Measurements from ENCODE around the gene DEFB115. TPM values are rescaled to one million over a fixed set of nuclear protein-coding genes. Genes with fewer than 3 reads are reported as not detected.
"Not testable (repeated sequence)": the region's sequence is repeated elsewhere in the genome, so short reads cannot be mapped to it uniquely, and the experiment has no call there.

The DEFB115 gene, protein sequence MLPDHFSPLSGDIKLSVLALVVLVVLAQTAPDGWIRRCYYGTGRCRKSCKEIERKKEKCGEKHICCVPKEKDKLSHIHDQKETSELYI
- not detected for polyA plus RNA-seq

GRCh38 chr20:31257364-31257763 is at the start of gene DEFB115:
DEFB115 (plus strand) TSS chr20:31257664; CDS start chr20:31257664, 0 bp downstream.
- 26 to 46% (median 44%) methylated on average over 2 of the region's 2 CpGs for WGBS, 3 donors

GRCh38 chr20:31236953-31237352 is 20.5 kb upstream of the DEFB115 start:
- H3K27ac ChIP-seq (ENCODE audit: low read depth, low read length): no peak overlapping the region
- 57 to 72% (median 62%) methylated on average over 10 of the region's 10 CpGs for WGBS, 3 donors

More at GRCh38 chr20:31257364-31257763, at the start of gene DEFB115:
- H3K27ac ChIP-seq (ENCODE audit: low read depth, low read length): no peak within 1 kb of the TSS

DNA sequence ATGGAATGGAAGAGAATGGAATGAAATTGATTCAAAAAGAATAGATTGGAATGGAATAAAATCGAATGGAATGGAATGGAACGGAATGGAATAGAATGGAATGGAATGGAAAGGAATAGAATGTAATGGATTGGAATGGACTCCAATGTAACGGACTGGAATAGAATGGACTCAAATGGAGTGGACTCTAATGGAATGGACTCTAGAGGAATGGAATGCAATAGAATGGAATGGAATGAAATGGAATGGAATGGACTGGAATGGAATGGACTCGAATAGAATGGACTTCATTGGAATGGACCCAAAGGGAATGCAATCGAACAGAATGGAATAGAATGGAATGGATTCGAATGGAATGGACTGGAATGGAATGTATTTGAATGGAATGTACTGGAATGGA is 19.7 kb upstream of the DEFB115 start:
- H3K27ac ChIP-seq (ENCODE audit: low read depth, low read length): no peak overlapping the region
- WGBS, 3 donors: 58 to 67% (median 62%) methylated on average over 6 of the region's 6 CpGs

GRCh38 chr20:31239139-31239538 is 18.3 kb upstream of the DEFB115 start:
- H3K27ac ChIP-seq (ENCODE audit: low read depth, low read length): no peak overlapping the region
- 65 to 78% (median 73%) methylated on average over 8 of the region's 8 CpGs for WGBS, 3 donors

- 29 to 45% (median 39%) methylated on average over 3 of the region's 3 CpGs for WGBS, 3 donors
- H3K27ac ChIP-seq (ENCODE audit: low read depth, low read length): no peak overlapping the region
Observed at GRCh38 chr20:31256959-31257358, 505 bp upstream of the DEFB115 start.

DNA sequence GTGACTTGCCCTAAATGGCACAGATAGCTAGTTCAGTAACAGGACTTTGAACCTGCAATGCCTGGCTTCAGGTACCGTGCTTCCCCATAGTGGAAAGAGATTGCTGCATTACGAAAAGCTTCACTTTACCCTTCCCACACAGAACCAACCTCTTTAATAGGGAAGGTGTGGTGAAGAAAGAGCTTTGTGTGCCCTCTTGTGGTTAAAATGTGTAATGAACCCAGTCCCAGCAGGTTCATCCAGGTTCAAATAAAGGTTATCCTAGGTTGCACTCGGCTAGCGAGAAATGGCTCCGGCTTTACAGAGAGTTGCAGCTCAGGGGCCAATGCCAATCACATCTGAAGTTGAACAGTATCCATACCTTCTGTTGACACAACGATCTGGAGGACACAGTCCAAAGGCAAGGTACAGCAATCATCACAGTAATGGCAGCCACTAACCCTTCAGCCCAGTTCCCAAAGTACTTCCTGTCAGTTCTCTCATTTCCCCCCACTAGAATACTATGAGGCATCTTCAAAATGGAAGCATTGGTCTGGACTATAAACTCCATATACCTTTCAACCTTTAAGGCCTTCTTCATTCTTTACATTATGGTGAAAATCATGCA is 3.0 kb downstream of the DEFB115 start:
- 61 to 72% (median 65%) methylated on average over 6 of the region's 6 CpGs for WGBS, 3 donors
- H3K27ac ChIP-seq (ENCODE audit: low read depth, low read length): no peak overlapping the region

DNA sequence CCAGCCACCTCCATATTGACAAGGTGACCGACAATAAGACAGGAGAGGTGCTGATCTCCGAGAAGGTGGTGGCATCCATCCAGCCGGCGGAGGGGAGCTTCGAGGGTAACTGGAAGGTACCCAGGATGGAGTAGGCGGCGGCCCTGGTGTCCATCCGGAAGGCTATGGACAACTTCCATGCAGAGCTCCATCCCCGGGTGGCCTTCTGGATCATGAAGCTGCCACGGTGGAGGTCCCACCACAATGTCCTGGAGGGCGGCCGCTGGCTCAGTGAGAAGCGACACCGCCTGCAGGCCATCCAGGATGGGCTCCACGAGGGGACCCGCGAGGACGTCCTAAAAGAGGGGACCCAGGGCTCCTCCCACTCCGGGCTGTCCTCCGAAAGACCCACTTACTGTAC is 17.0 kb downstream of the DEFB115 start:
- WGBS, 3 donors: 75 to 86% (median 82%) methylated on average over 18 to 20 of the region's 20 CpGs
- H3K27ac ChIP-seq (ENCODE audit: low read depth, low read length): no peak overlapping the region

DNA sequence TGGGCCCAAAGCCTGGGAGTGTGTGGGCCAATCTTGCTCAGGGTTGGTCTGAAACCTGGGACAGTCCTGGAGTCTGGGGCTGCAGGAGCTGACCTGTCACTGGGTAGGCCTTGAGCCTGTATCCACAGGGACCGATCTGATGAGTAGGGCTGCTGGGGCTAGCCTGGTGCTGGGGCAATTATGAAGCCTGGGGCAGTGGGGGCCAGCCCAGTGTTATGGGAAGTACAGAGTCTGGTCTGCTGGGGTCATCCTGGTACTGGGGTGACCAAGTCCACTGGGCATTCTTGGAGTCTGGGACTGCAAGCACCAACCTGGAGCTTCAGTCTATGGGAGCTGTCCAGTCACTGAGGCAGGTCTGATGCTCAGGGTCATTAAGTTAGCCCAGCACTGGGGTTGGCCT is 20.7 kb downstream of the DEFB115 start:
- WGBS, 3 donors: 78 to 83% (median 79%) methylated on average over 1 of the region's 1 CpG
- H3K27ac ChIP-seq (ENCODE audit: low read depth, low read length): no peak overlapping the region

- 52 to 70% (median 65%) methylated on average over 7 of the region's 7 CpGs for WGBS, 3 donors
- H3K27ac ChIP-seq (ENCODE audit: low read depth, low read length): not testable (repeated sequence)
Observed at GRCh38 chr20:31284964-31285363, 27.5 kb downstream of the DEFB115 start.

GRCh38 chr20:31308535-31309162 is 51.2 kb downstream of the DEFB115 start, which contains the start of gene DEFB116:
DEFB116 (minus strand) TSS chr20:31308585; CDS start chr20:31308585, 0 bp downstream.
- 35 to 48% (median 42%) methylated on average over 8 of the region's 8 CpGs for WGBS, 3 donors
- no peak within 1 kb of the TSS for H3K27ac ChIP-seq (ENCODE audit: low read depth, low read length)

Other genes starting within 250 kb of the DEFB115 start
- not detected for gene DEFB116, start 50.9 kb downstream of the DEFB115 start, polyA plus RNA-seq
- gene DEFB118, start 110.9 kb downstream of the DEFB115 start, polyA plus RNA-seq: not detected
- gene DEFB119, start 132.9 kb downstream of the DEFB115 start, polyA plus RNA-seq: not detected
- not detected for gene DEFB121, start 148.6 kb downstream of the DEFB115 start, polyA plus RNA-seq
- not detected for gene DEFB123, start 183.0 kb downstream of the DEFB115 start, polyA plus RNA-seq
- gene DEFB124, start 217.5 kb downstream of the DEFB115 start, polyA plus RNA-seq: under 1 TPM in 2 of 3 donors, not detected in 1; 0.20 to 0.34 TPM
- 1 to 10 TPM in 2 of 3 donors, under 1 TPM in 1; 0.86 to 3.8 (median 3.7) TPM for gene REM1, start 217.6 kb downstream of the DEFB115 start, polyA plus RNA-seq